Dedifferentiated amniotic fluid mesenchymal stem cell (primary cell): ENCODE measurements around the gene ASPHD2.
"Not testable (repeated sequence)": the region's sequence is repeated elsewhere in the genome, so short reads cannot be mapped to it uniquely, and the experiment has no call there.

Experiments
- DNase-seq: peaks from one replicate; pipeline ENCODE4 v3.0.0-alpha.2; 2016; ENCODE audit errors: extremely low spot score

The ASPHD2 gene

GRCh38 chr22:26428515-26429457 lies at the start of gene ASPHD2:
ASPHD2 (plus strand) TSS chr22:26429260; CDS start chr22:26433616, 4,356 bp downstream.
- DNase-seq, result peak; percentile 22

- DNase-seq, result no peak
Observed at GRCh38 chr22:26380072-26380830, 48.8 kb upstream of the ASPHD2 start.

- no peak for DNase-seq
Observed at GRCh38 chr22:26382782-26383181, 46.3 kb upstream of the ASPHD2 start.

GRCh38 chr22:26383968-26384556 lies 45.0 kb upstream of the ASPHD2 start:
- no peak for DNase-seq

- DNase-seq, result no peak
Observed at GRCh38 chr22:26385164-26385563, 43.9 kb upstream of the ASPHD2 start.

GRCh38 chr22:26389125-26389524 lies 39.9 kb upstream of the ASPHD2 start:
- DNase-seq, result no peak

GRCh38 chr22:26391091-26391490 lies 38.0 kb upstream of the ASPHD2 start:
- DNase-seq, result no peak

- DNase-seq, result no peak
Observed at GRCh38 chr22:26391623-26392022, 37.4 kb upstream of the ASPHD2 start.

GRCh38 chr22:26393929-26394328 lies 35.1 kb upstream of the ASPHD2 start:
- no peak for DNase-seq

GRCh38 chr22:26394777-26395176 lies 34.3 kb upstream of the ASPHD2 start:
- DNase-seq, result no peak

- DNase-seq, result no peak
Observed at GRCh38 chr22:26395926-26396325, 33.1 kb upstream of the ASPHD2 start.

GRCh38 chr22:26398741-26399153 lies 30.3 kb upstream of the ASPHD2 start:
- peak; percentile 82 for DNase-seq

GRCh38 chr22:26399289-26399688 lies 29.8 kb upstream of the ASPHD2 start:
- DNase-seq, result no peak

GRCh38 chr22:26401726-26402125 lies 27.3 kb upstream of the ASPHD2 start:
- no peak for DNase-seq

- no peak for DNase-seq
Observed at GRCh38 chr22:26404851-26405421, 24.1 kb upstream of the ASPHD2 start.

- DNase-seq, result no peak
Observed at GRCh38 chr22:26406118-26406517, 22.9 kb upstream of the ASPHD2 start.

- not testable (repeated sequence) for DNase-seq
Observed at GRCh38 chr22:26408562-26409220, 20.4 kb upstream of the ASPHD2 start.

- DNase-seq, result no peak
Observed at GRCh38 chr22:26409719-26410335, 19.2 kb upstream of the ASPHD2 start.

- DNase-seq, result no peak
Observed at GRCh38 chr22:26410386-26410785, 18.7 kb upstream of the ASPHD2 start.

- no peak for DNase-seq
Observed at GRCh38 chr22:26414347-26414746, 14.7 kb upstream of the ASPHD2 start.

GRCh38 chr22:26416256-26416655 lies 12.8 kb upstream of the ASPHD2 start:
- no peak for DNase-seq
